HG02678 (cell line): ENCODE results near the gene LSM12.
"Not testable (repeated sequence)": the region's sequence is repeated elsewhere in the genome, so short reads cannot be mapped to it uniquely, and the experiment has no call there.

Experiments used
- ATAC-seq: cut with Tn5 transposase; IDR thresholded peaks from one replicate; pipeline ENCODE4 v1.9.1; 2021; ENCODE audit warnings: mild to moderate bottlenecking, moderate library complexity; ENCODE audit not compliant: unreplicated experiment

LSM12 gene

GRCh38 chr17:44045486-44045885 is 21.0 kb downstream of the LSM12 start:
- no peak for ATAC-seq

GRCh38 chr17:44044071-44044470 is 22.4 kb downstream of the LSM12 start:
- ATAC-seq = no peak

GRCh38 chr17:44043272-44043696 is 23.2 kb downstream of the LSM12 start:
- ATAC-seq = no peak

GRCh38 chr17:44039829-44040635 is 26.4 kb downstream of the LSM12 start:
- no peak for ATAC-seq

GRCh38 chr17:44038604-44039011 is 27.9 kb downstream of the LSM12 start:
- no peak for ATAC-seq

GRCh38 chr17:44037471-44037870 is 29.0 kb downstream of the LSM12 start:
- ATAC-seq = no peak

- ATAC-seq = not testable (repeated sequence)
These were observed 31.8 kb downstream of the LSM12 start for GRCh38 chr17:44034688-44035087.

- ATAC-seq = no peak
These were observed 32.5 kb downstream of the LSM12 start for GRCh38 chr17:44033861-44034408.

GRCh38 chr17:44030482-44030881 is 36.0 kb downstream of the LSM12 start:
- no peak for ATAC-seq

GRCh38 chr17:44029736-44030135 is 36.7 kb downstream of the LSM12 start:
- ATAC-seq = no peak

- no peak for ATAC-seq
These were observed 41.6 kb downstream of the LSM12 start for GRCh38 chr17:44024853-44025252.

- no peak for ATAC-seq
These were observed 42.2 kb downstream of the LSM12 start for GRCh38 chr17:44024271-44024663.

GRCh38 chr17:44023545-44024270 is 42.8 kb downstream of the LSM12 start:
- ATAC-seq = no peak

- no peak for ATAC-seq
These were observed 44.2 kb downstream of the LSM12 start for GRCh38 chr17:44022246-44022645.

- ATAC-seq = not testable (repeated sequence)
These were observed 45.2 kb downstream of the LSM12 start for GRCh38 chr17:44021227-44021626.

- peak; percentile 81 for ATAC-seq
These were observed 51.9 kb downstream of the LSM12 start, which contains the start of gene TMEM101 for GRCh38 chr17:44014437-44015172. TMEM101 (minus strand) TSS chr17:44014963; CDS start chr17:44014952, 11 bp downstream.

- ATAC-seq = no peak
These were observed 52.4 kb downstream of the LSM12 start for GRCh38 chr17:44014133-44014436.

GRCh38 chr17:44012874-44013273 is 53.6 kb downstream of the LSM12 start:
- ATAC-seq = no peak

GRCh38 chr17:44012391-44012790 is 54.1 kb downstream of the LSM12 start:
- ATAC-seq = no peak

- no peak for ATAC-seq
These were observed 54.6 kb downstream of the LSM12 start for GRCh38 chr17:44011876-44012275.

GRCh38 chr17:44010966-44011647 is 55.4 kb downstream of the LSM12 start:
- ATAC-seq = no peak
